HG02678 (cell line): Measurements from ENCODE around the gene HLCS.
"Not testable (repeated sequence)": the region's sequence is repeated elsewhere in the genome, so short reads cannot be mapped to it uniquely, and the experiment has no call there.

ENCODE experiments used
- ATAC-seq: cut with Tn5 transposase; IDR thresholded peaks from one replicate; pipeline ENCODE4 v1.9.1; 2021; ENCODE audit warnings: mild to moderate bottlenecking, moderate library complexity; ENCODE audit not compliant: unreplicated experiment

The HLCS gene

DNA sequence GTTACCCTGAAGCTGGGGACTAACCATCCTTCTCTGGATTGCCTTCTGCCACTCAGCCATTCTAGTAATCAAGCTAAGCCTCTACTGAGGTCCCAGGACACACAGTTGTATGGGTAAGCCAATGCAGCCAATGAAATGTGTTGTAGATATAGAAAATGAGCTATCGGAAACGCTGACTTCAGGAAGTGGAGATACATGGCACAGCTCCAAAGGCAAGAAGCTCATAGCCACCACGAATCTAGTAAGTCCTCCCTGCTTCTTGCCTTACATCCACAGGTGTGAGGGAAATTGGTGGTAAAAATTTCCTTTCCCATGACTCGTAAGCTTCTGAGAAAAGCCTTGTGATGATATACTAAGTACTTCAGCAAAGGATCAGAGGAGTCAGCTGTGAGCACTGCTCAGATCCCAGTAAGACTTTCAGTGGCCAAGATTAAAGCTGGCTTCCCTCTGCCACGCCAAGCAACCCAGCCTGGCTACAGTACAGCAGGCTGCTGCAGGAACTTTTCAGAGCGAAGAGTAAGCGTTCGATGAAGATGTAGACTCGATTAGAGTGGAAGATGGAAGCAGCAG, 149.8 kb downstream of the HLCS start:
- ATAC-seq = no peak

DNA sequence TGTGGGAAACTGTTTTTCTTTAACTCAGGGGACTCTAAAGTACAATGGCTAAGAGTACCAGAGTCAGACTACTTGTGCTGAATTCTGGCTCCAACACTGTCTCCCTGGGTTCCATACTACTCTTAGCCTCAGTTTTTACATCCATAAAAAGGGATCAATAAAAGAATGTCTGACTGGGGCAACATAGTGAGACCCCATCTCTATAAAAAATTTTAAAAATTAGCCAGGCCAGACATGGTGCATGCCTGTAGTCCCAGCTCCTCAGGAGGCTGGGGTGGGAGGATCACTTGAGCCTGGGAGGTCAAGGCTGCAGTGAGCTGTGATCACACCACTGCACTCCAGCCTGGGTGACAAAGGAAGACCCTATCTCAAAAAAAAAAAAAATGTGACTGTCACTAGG, 150.4 kb downstream of the HLCS start:
- ATAC-seq = not testable (repeated sequence)

DNA sequence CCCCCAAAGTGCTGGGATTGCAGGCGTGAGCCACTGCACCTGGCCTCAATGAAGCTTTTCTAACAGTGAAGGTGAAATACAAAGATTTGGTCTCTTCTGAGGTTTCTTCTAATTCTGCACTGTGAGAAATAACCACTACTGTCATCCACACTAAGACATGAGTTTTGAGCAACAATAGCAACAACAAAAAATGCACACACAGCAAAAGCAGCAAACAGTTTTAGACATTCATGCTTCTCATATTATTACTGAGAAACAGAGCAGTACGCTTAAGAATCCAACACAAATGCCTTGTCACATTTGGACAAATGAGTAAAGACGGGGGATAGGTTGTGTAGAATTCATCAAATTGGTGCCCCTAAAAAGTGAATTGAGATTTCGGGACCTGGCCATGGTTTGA, 151.2 kb downstream of the HLCS start:
- no peak for ATAC-seq

- ATAC-seq = no peak
These were observed 153.4 kb downstream of the HLCS start for GRCh38 chr21:36813052-36813451.

- ATAC-seq = no peak
These were observed 154.7 kb downstream of the HLCS start for GRCh38 chr21:36811762-36812161.

DNA sequence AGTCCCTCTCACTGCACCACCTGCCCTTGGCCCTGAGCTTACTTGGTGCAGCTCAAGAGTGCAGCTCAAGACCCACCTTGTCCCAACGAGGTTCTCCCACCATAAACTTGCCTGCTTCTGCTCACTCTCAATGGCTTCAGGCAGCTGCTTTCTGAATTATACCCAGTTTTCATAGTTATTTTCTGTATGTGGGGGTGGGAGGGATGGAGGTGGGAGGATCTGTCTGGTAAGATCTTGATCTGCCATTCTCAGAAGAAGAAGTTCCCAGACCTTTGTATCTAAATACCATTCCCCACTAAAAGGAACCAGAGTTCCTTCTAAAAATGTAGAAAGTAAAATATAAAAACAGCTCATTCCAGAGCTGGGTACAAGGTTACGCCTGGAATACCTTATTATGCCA, 156.0 kb downstream of the HLCS start:
- no peak for ATAC-seq

DNA sequence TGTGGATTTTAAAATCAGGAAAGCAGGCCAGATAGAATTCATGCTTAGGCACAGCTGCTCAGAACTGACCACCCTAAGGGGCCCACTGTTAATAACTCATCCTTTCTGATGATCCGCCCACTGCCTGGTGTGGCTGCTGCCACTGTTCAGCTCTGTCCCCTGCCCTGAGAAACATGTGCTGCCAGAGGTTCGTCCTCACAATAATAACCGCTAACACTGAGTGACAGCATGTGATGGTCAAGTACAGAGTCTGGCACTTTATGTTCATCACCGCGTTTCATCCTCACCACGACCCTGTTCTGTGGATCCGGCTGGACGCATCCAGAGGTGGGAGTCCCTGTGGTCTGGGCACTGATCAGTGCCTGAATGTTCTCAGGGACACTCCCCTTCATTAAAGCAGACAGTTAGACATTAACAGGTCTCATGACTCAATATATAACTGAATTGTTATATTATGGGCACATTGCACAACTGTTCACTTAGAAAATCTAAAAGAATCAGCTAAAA, 159.0 kb downstream of the HLCS start:
- no peak for ATAC-seq

DNA sequence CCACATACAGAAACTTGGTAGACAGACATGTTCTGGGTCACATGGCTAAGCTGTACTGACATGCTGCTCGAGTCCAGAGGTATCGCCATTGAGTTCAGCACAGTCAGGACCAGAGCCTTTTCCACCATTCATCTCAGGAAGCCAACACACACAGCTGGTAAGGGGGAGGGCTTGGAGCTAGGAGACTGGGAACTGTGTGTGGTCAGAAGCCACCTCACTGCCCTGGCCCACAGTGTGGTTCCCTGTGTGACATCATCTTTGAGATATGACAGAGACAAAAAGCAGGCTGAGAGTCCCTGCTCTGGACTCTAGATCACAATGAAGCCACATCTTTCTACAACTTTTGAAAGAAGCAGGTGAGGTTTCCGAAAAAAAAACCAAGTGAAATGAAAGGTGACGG, 160.4 kb downstream of the HLCS start:
- ATAC-seq = no peak

DNA sequence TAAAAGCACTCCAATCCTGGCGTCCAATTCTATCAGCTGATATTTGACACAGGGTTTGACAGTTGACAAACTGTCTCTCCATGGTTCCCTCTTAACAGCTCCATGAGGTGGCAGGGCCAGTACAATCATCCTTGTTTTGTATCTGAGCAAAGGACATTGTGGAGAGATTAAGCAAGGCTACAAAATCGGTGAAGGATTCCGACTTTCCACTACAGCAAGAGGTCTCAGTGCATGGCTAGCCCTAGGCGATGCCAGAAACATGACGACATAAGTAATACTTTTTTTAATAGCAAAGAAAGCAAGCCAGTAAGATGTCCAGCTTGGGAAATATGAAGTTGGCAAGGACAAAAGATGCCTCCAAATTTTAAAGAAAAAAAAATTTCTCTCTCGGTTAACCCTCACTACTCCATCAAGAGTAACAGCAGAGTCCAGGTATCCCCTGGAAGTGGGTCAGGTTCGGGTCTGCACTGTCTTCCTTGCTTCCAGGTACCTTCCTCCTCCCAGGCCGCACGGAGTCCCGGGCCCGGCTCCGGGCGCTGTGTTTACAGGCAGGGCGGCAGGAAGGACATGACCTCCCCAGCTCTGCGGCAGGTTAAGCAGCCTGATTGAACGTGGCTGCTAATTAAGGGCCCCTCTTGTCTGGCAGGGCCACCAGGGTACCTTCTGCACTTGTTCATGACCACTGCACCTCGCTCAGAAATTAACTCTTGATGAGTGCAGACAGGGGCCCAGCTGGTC, 161.4 kb downstream of the HLCS start:
- no peak for ATAC-seq

- ATAC-seq = no peak
These were observed 162.5 kb downstream of the HLCS start for GRCh38 chr21:36803816-36804439.

- no peak for ATAC-seq
These were observed 163.3 kb downstream of the HLCS start for GRCh38 chr21:36803051-36803645.

DNA sequence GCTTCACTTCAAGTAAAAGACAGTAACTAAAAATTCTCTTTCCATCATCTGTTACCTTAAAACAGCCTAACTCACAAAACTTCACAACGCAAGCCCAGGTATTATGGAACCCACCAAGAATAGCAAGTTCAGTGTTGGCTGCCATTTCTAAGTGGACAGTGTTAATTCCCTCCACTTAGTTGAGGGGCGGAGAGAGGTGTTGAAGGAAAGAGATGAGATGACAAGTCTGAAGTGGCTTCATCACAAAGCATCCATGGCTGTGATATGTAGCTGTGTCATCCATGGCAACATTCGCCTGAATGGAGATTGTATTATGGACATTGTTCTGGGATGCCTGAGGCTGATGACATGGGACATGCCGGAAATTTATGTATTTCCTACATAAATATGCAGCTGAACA, 165.7 kb downstream of the HLCS start:
- ATAC-seq = no peak

GRCh38 chr21:36799869-36800268, 166.6 kb downstream of the HLCS start:
- ATAC-seq = no peak

- no peak for ATAC-seq
These were observed 168.0 kb downstream of the HLCS start for GRCh38 chr21:36798491-36798890.

- ATAC-seq = no peak
These were observed 170.4 kb downstream of the HLCS start for GRCh38 chr21:36796070-36796469.

- no peak for ATAC-seq
These were observed 173.9 kb downstream of the HLCS start for GRCh38 chr21:36792505-36792967.

- ATAC-seq = no peak
These were observed 174.6 kb downstream of the HLCS start for GRCh38 chr21:36791695-36792470.

DNA sequence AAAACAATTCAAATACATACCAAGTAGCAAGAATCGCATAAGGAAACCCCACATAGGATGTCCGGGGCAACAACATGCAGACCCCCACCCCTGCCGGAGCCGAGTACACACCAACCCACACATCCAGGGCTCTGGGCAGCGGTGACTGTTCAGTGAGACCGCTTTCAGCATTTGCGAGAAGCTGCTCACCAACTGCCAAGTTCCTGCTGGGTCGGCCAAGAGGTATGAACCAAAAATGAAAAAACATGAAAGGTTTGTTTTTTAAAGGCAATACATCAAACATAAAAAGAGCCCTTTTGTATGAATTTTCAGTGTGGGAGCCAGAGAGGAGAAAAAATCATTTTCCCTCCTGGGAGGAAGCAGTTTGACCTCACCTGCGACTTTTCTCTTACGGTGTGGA, 175.3 kb downstream of the HLCS start:
- no peak for ATAC-seq

DNA sequence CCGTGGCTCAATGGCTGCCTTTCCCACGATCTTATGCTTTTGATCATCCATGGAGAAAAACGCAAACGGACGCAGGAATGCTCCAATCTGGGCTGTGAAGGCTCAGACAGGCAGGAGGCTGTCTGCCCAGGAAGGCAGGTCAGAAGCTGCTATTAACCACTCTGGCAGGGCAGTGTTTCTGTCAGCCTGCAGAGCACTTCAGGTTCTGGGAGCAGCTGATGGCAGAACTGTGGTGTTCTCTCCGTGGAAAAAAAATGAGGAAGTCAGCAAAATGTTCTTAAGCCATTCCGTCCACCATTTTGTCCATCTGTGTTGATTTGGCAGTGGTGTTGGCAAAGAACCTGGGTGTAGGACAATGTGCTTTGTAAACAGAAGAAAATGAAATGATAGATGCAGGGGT, 175.9 kb downstream of the HLCS start:
- no peak for ATAC-seq

- no peak for ATAC-seq
These were observed 178.3 kb downstream of the HLCS start for GRCh38 chr21:36788120-36788638.

DNA sequence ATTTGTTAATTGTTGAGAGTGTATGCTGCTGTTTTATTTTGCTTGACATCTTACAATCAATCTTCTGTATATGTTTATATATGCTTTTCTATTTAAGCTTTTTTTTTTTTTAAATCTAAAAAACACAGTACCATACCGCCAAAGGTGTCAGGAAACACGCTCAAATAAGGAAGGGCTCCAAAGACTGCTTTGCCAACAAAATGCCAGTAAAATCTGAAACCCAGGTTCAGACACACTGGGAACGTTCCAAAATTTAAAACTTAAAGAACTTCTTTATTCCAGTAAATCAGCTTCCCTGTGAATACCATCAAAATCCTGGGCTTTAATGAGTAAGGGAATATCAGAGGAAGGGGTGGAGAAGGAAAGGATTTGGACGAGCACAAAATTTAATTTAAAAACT, 180.3 kb downstream of the HLCS start:
- no peak for ATAC-seq
